H1 (cell line): ENCODE measurements around the gene TCF19. TPM values are rescaled to one million over a fixed set of nuclear protein-coding genes. Genes with fewer than 3 reads are reported as not detected.
"Not testable (repeated sequence)": the region's sequence is repeated elsewhere in the genome, so short reads cannot be mapped to it uniquely, and the experiment has no call there.

Experiments
- CTCF ChIA-PET: fragments of 300-600 bp; sonication (Branson Sonifier 250); formaldehyde crosslinking; loops from one replicate; lab custom pipeline; 2021; ENCODE audit not compliant: partially characterized antibody; lab: Charles Lee
- POLR2A ChIA-PET: fragments of 300-600 bp; sonication (Branson Sonifier 250); formaldehyde crosslinking; loops from one replicate; lab custom pipeline; 2021; ENCODE audit warnings: inconsistent platforms; ENCODE audit not compliant: partially characterized antibody; lab: Charles Lee
- DNase-seq, 2 experiments: peaks; one replicate each; pipeline versions ENCODE4 v3.0.0 to v3.0.0-alpha.2; 2010 to 2022; ENCODE audit warnings: low spot score in 2 of 2, low read depth in 1 of 2, mixed read lengths in 1 of 2
- FAIRE-seq: peaks from 2 replicates; lab custom pipeline; 2011; peaks lifted over from hg19 to GRCh38; lab: Jason Lieb, UNC
- H2AFZ ChIP-seq: 2 replicates; pipeline ENCODE4 v1.8.1; 2012; ENCODE audit warnings: low read length, inconsistent platforms
- H2AK5ac ChIP-seq: 2 replicates; pipeline ENCODE4 v1.6.1; 2013; ENCODE audit warnings: low read depth, low read length
- H2BK120ac ChIP-seq: replicated peaks from 2 replicates; pipeline ENCODE3; 2013; ENCODE audit warnings: low read depth, low read length, inconsistent platforms
- H2BK12ac ChIP-seq: 2 replicates; pipeline ENCODE4 v1.6.1; 2013; ENCODE audit warnings: low read depth, low read length
- H2BK15ac ChIP-seq: 2 replicates; pipeline ENCODE4 v1.6.1; 2013; ENCODE audit warnings: low read length
- H2BK20ac ChIP-seq: 2 replicates; pipeline ENCODE4 v1.6.1; 2013; ENCODE audit warnings: low read length
- H2BK5ac ChIP-seq: 2 replicates; pipeline ENCODE4 v1.6.1; 2013; ENCODE audit warnings: low read depth, low read length
- H3K14ac ChIP-seq: 2 replicates; pipeline ENCODE4 v1.6.1; 2013; ENCODE audit warnings: inconsistent platforms; ENCODE audit not compliant: insufficient read length
- H3K18ac ChIP-seq: 2 replicates; pipeline ENCODE4 v1.6.1; 2013; ENCODE audit warnings: low read length; ENCODE audit errors: extremely low read depth
- H3K23ac ChIP-seq: 2 replicates; pipeline ENCODE4 v1.6.1; 2013; ENCODE audit warnings: inconsistent platforms; ENCODE audit not compliant: insufficient read length
- H3K23me2 ChIP-seq: 2 replicates; pipeline ENCODE4 v1.6.1; 2013; ENCODE audit warnings: low read depth, low read length
- H3K27ac ChIP-seq: 2 replicates; pipeline ENCODE4 v1.6.1; 2011; ENCODE audit warnings: low read depth, low read length, inconsistent platforms
- H3K27me3 ChIP-seq, 4 experiments: replicated peaks in 1 of 4; 1 replicate in 1 of 4; 2 replicates in 3 of 4; pipeline versions ENCODE4 v1.6.1 to v1.8.1; 2011 to 2013; ENCODE audit warnings: low read length in 3 of 4, mild to moderate bottlenecking in 3 of 4, inconsistent platforms in 2 of 4, mixed read lengths in 2 of 4, moderate library complexity in 1 of 4; ENCODE audit not compliant: control insufficient read depth in 3 of 4, insufficient read depth in 3 of 4; ENCODE audit errors: extremely low read depth in 1 of 4
- H3K36me3 ChIP-seq, 4 experiments: 2 replicates each; pipeline versions ENCODE4 v1.6.1 to v1.8.1; 2011 to 2013; ENCODE audit warnings: mild to moderate bottlenecking in 4 of 4, low read length in 3 of 4, moderate library complexity in 2 of 4, control low read depth in 1 of 4, inconsistent platforms in 1 of 4; ENCODE audit not compliant: insufficient read depth in 4 of 4, control insufficient read depth in 2 of 4
- H3K4ac ChIP-seq: replicated peaks from 2 replicates; pipeline ENCODE3; 2013; ENCODE audit warnings: low read length, low read depth, mixed read lengths, inconsistent platforms; ENCODE audit not compliant: insufficient read length
- H3K4me1 ChIP-seq, 4 experiments: replicated peaks in 1 of 4; 1 replicate in 1 of 4; 2 replicates in 3 of 4; pipeline versions ENCODE4 v1.6.1 to v1.8.1; 2011 to 2013; ENCODE audit warnings: low read length in 3 of 4, inconsistent platforms in 2 of 4, mixed read lengths in 1 of 4; ENCODE audit not compliant: insufficient read depth in 4 of 4, control insufficient read depth in 3 of 4
- H3K4me2 ChIP-seq, 2 experiments: 2 replicates each; pipeline versions ENCODE4 v1.6.1 to v1.8.1; 2011 to 2013; ENCODE audit warnings: low read depth in 2 of 2, low read length in 2 of 2, control low read depth in 1 of 2, inconsistent platforms in 1 of 2, mild to moderate bottlenecking in 1 of 2; ENCODE audit not compliant: insufficient read depth in 1 of 2
- H3K4me3 ChIP-seq, 4 experiments: fragments of 200-600, 300-600 bp in 1 of 4; sonication (generic), shearing (Covaris generic), sonication (Bioruptor Twin) in 1 of 4; 2 replicates each; pipeline versions ENCODE4 v1.5.1 to v1.8.1; 2011 to 2016; ENCODE audit warnings: low read length in 4 of 4, low read depth in 3 of 4, control low read depth in 2 of 4, inconsistent platforms in 2 of 4, mild to moderate bottlenecking in 2 of 4, mixed read lengths in 1 of 4, moderate library complexity in 1 of 4; ENCODE audit not compliant: insufficient read depth in 2 of 4; ENCODE audit errors: extremely low read depth in 1 of 4
- H3K56ac ChIP-seq: replicated peaks from 2 replicates; pipeline ENCODE3; 2013; ENCODE audit warnings: low read depth, mild to moderate bottlenecking, mixed read lengths, low read length, inconsistent platforms; ENCODE audit not compliant: insufficient read length
- H3K79me1 ChIP-seq: 2 replicates; pipeline ENCODE4 v1.6.1; 2013; ENCODE audit warnings: low read depth, low read length, control low read depth
- H3K79me2 ChIP-seq, 2 experiments: 2 replicates each; pipeline versions ENCODE4 v1.6.1 to v1.8.1; 2012 to 2013; ENCODE audit warnings: low read length in 2 of 2, mild to moderate bottlenecking in 2 of 2, inconsistent platforms in 1 of 2; ENCODE audit not compliant: insufficient read depth in 2 of 2, control insufficient read depth in 1 of 2
- H3K9ac ChIP-seq, 4 experiments: replicated peaks in 1 of 4; 1 replicate in 1 of 4; 2 replicates in 3 of 4; pipeline versions ENCODE4 v1.6.1 to v1.8.1; 2011 to 2013; ENCODE audit warnings: low read depth in 3 of 4, low read length in 3 of 4, control low read depth in 2 of 4, mild to moderate bottlenecking in 2 of 4, moderate library complexity in 2 of 4, inconsistent platforms in 1 of 4; ENCODE audit errors: extremely low read depth in 1 of 4
- H3K9me3 ChIP-seq, 2 experiments: 2 replicates each; pipeline versions ENCODE4 v1.6.1 to v1.8.1; 2012 to 2013; ENCODE audit warnings: mild to moderate bottlenecking in 2 of 2, moderate library complexity in 2 of 2, control low read depth in 1 of 2, inconsistent platforms in 1 of 2, low read depth in 1 of 2, low read length in 1 of 2, mixed read lengths in 1 of 2; ENCODE audit not compliant: insufficient read depth in 2 of 2
- H4K20me1 ChIP-seq, 2 experiments: replicated peaks in 1 of 2; 2 replicates each; pipeline versions ENCODE3 to v1.8.1; 2011 to 2013; ENCODE audit warnings: inconsistent platforms in 2 of 2, low read length in 2 of 2, mild to moderate bottlenecking in 1 of 2; ENCODE audit not compliant: insufficient read depth in 2 of 2, control insufficient read depth in 1 of 2
- H4K5ac ChIP-seq: 2 replicates; pipeline ENCODE4 v1.6.1; 2013; ENCODE audit warnings: low read length, low read depth, mixed read lengths, inconsistent platforms; ENCODE audit not compliant: insufficient read length
- H4K8ac ChIP-seq: 2 replicates; pipeline ENCODE4 v1.8.0; 2013; ENCODE audit warnings: mild to moderate bottlenecking, moderate library complexity, low read length, inconsistent platforms; ENCODE audit not compliant: insufficient read depth; ENCODE audit errors: extremely low read depth
- H4K91ac ChIP-seq: replicated peaks from 2 replicates; pipeline ENCODE3; 2013; ENCODE audit warnings: low read length, mixed read lengths, inconsistent platforms; ENCODE audit not compliant: insufficient read length
- CBX5 ChIP-seq: fragments of 300-800, 300-1000 bp; sonication (generic); IDR thresholded peaks from 2 replicates; pipeline ENCODE4 v1.7.1; 2016; ENCODE audit warnings: antibody characterized with exemption, low read length, low read depth
- EGR1 ChIP-seq: IDR thresholded peaks from 2 replicates; pipeline ENCODE4 v1.6.1; 2011; ENCODE audit warnings: low read depth, low read length, borderline replicate concordance
- EP300 ChIP-seq, 2 experiments: IDR thresholded peaks; 1 replicate in 1 of 2; 2 replicates in 1 of 2; pipeline ENCODE4 v1.6.1; 2011 to 2012; ENCODE audit warnings: low read depth in 2 of 2, low read length in 2 of 2, mild to moderate bottlenecking in 2 of 2, borderline replicate concordance in 1 of 2, inconsistent platforms in 1 of 2, moderate library complexity in 1 of 2
- FOSL1 ChIP-seq: IDR thresholded peaks from 2 replicates; pipeline ENCODE4 v1.6.1; 2011; ENCODE audit warnings: mild to moderate bottlenecking, low read depth, low read length, moderate library complexity; ENCODE audit not compliant: insufficient read depth
- PHF8 ChIP-seq: fragments of 200-600 bp; sonication (generic); conservative IDR thresholded peaks from 2 replicates; pipeline ENCODE4 v1.7.1; 2012; ENCODE audit warnings: low read depth, mild to moderate bottlenecking, inconsistent platforms, low read length, moderate library complexity
- RBBP5 ChIP-seq: IDR thresholded peaks from 2 replicates; pipeline ENCODE4 v1.7.1; 2012; ENCODE audit warnings: low read depth, mild to moderate bottlenecking, inconsistent platforms, low read length, moderate library complexity, borderline replicate concordance
- SP1 ChIP-seq: IDR thresholded peaks from 2 replicates; pipeline ENCODE4 v1.6.1; 2011; ENCODE audit warnings: low read depth, low read length
- SP2 ChIP-seq: IDR thresholded peaks from 2 replicates; pipeline ENCODE4 v1.6.1; 2012; ENCODE audit warnings: mild to moderate bottlenecking, low read length, inconsistent platforms
- TBP ChIP-seq: IDR thresholded peaks from 2 replicates; pipeline ENCODE4 v1.6.1; 2011; ENCODE audit warnings: low read depth, low read length, improper control_type of control experiment
- YY1 ChIP-seq: IDR thresholded peaks from 2 replicates; pipeline ENCODE4 v1.6.1; 2011; ENCODE audit warnings: low read depth, mild to moderate bottlenecking, low read length
- WGBS, 2 experiments: shearing (Covaris generic) in 1 of 2; methylation state at CpG; one replicate each; pipeline versions ENCODE4 v1.1.6 to v1.1.7; 2013 to 2015; ENCODE audit warnings: low lambda C conversion rate in 2 of 2, mixed read lengths in 2 of 2, inconsistent platforms in 1 of 2, low coverage in 1 of 2, missing lambda C conversion rate in 1 of 2; ENCODE audit not compliant: insufficient replicate concordance in 2 of 2, insufficient coverage in 1 of 2, insufficient read length in 1 of 2; ENCODE audit errors: extremely low coverage in 1 of 2, missing lambda C conversion rate in 1 of 2; 5-methylcytosine and 5-hydroxymethylcytosine counted together
- polyA plus RNA-seq, 7 experiments: library from polyadenylated mRNA; depleted of rRNA in 3 of 7; stranded (reverse) in 5 of 7; unstranded in 2 of 7; fragments of >200 nt in 5 of 7; fragments of 200-250 nt in 2 of 7; gene quantifications; 1 replicate in 5 of 7; 2 replicates in 1 of 7; 4 replicates in 1 of 7; pipeline versions ENCODE4 v1.2.1 to v1.2.3, GENCODE V29; 2011 to 2013; ENCODE audit warnings: missing spikeins in 2 of 7, mixed read lengths in 2 of 7
- total RNA-seq: library from RNA; stranded (reverse); fragmentation: NEBNext Ultra II Directional; extraction: Animal tissue kit (Norgen Biotek cat#: 25700); gene quantifications from 2 replicates; pipeline ENCODE4 v1.2.1, GENCODE V29; 2021

Gene TCF19
- total and polyA plus RNA-seq, 2 of the 8 experiments (the other 6 are each of a cell fraction or from before 2014, with no cell fraction given): 7.2 to 11.0 TPM

- TF ChIP-seq EGR1 (no peak), FOSL1 (no peak), YY1 (no peak), RBBP5 (no peak), TBP (no peak), PHF8 (no peak), CBX5 (no peak), SP2 (peak; percentile 22; the same call in 1 of the 2 replicates), EP300 (IDR thresholded peaks at IDR 0.05; ENCODE audit: borderline replicate concordance in 1 of 2, low read depth in 2 of 2, low read length in 2 of 2) (no peak), SP1 (peak; percentile 86)
Observed at GRCh38 chr6:31180500-31180899, 22.1 kb downstream of the TCF19 start (continued).

DNA sequence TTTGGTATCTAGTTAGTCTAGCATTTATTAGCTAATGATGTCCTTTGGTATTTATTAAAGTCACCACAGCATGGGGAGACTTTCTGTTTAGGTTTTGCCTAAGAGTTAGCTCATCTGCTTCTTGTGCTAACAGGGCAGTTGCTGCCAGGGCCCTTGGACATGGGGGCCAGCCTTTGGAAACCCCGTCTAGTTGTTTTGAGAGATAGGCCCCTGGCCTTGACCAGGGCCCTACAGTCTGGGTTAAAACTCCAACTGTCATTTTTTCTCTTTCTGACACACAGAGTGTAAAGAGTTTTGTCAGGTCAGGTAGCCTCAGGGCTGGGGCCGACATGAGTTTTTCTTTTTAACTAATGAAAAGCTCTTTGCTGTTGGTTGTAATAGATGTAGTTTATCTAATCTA is 24.9 kb downstream of the TCF19 start:
- H3K4me2 ChIP-seq, H2BK12ac ChIP-seq, H2BK20ac ChIP-seq, H3K79me2 ChIP-seq, H3K23me2 ChIP-seq, H2AK5ac ChIP-seq, H3K9ac ChIP-seq, H4K8ac ChIP-seq, H3K23ac ChIP-seq, H3K36me3 ChIP-seq, H2BK5ac ChIP-seq, H3K4me1 ChIP-seq, H2BK15ac ChIP-seq, H2AFZ ChIP-seq, H3K27me3 ChIP-seq, DNase-seq, H4K20me1 ChIP-seq, H3K14ac ChIP-seq, H3K18ac ChIP-seq, FAIRE-seq, H4K91ac ChIP-seq, H3K9me3 ChIP-seq, H3K56ac ChIP-seq, H4K5ac ChIP-seq, H3K4ac ChIP-seq, H3K79me1 ChIP-seq, H3K27ac ChIP-seq, H2BK120ac ChIP-seq, H3K4me3 ChIP-seq: not testable (repeated sequence)
- ChIA-PET POLR2A (interaction anchor here (61.6 kb wide), 1 partner anchor 36 kb away, joined by 2251 read pairs; the partner anchor contains the start of genes CCHCR1, CDSN, POU5F1 and PSORS1C1), CTCF (interaction anchor here (0.7 to 2.4 kb wide), 16 partner anchors 8 to 240 kb away, joined by 3 to 12 read pairs (median 4); partner anchors contain the start of genes PSORS1C2 and TCF19)
- 86% methylated on average over 2 of the region's 2 CpGs; no CpG with 5 or more reads in 1 of the 2 experiments for WGBS, 2 experiments
